ENCODE measurements around the gene ZSCAN22.
A peak's percentile ranks its signal among the peaks of the same experiment; 100 is the strongest.

Gene ZSCAN22

GRCh38 chr19:58351990-58352755 lies 25.4 kb downstream of the ZSCAN22 start:
- no peak for DNase-seq (ENCODE audit: low read depth)

GRCh38 chr19:58352760-58353671 lies 26.2 kb downstream of the ZSCAN22 start, which contains the start of gene A1BG:
Gene A1BG (minus strand): TSS chr19:58353492. CDS start chr19:58353437, 55 bp downstream.
- no peak for DNase-seq (ENCODE audit: low read depth)

- no peak for DNase-seq (ENCODE audit: low read depth)
Observed at GRCh38 chr19:58353717-58354477, 27.1 kb downstream of the ZSCAN22 start.

GRCh38 chr19:58354478-58355030 lies 27.8 kb downstream of the ZSCAN22 start:
- DNase-seq (ENCODE audit: low read depth) = no peak

- no peak for DNase-seq (ENCODE audit: low read depth)
Observed at GRCh38 chr19:58355215-58355796, 28.5 kb downstream of the ZSCAN22 start.

- peak; percentile 37 for DNase-seq (ENCODE audit: low read depth)
Observed at GRCh38 chr19:58355908-58356765, 29.3 kb downstream of the ZSCAN22 start.

- DNase-seq (ENCODE audit: low read depth) = no peak
Observed at GRCh38 chr19:58356766-58357480, 30.1 kb downstream of the ZSCAN22 start.

- DNase-seq (ENCODE audit: low read depth) = no peak
Observed at GRCh38 chr19:58357481-58358145, 30.8 kb downstream of the ZSCAN22 start.

GRCh38 chr19:58361900-58362271 lies 35.1 kb downstream of the ZSCAN22 start:
- DNase-seq (ENCODE audit: low read depth) = peak; percentile 55

- DNase-seq (ENCODE audit: low read depth) = peak; percentile 98
Observed at GRCh38 chr19:58362272-58362994, 35.6 kb downstream of the ZSCAN22 start, which contains the start of gene ZNF497. Gene ZNF497 (minus strand): TSS chr19:58362751. CDS start chr19:58357635, 5,116 bp downstream.

- no peak for DNase-seq (ENCODE audit: low read depth)
Observed at GRCh38 chr19:58364146-58364545, 37.4 kb downstream of the ZSCAN22 start.

GRCh38 chr19:58366585-58367430 lies 40.0 kb downstream of the ZSCAN22 start:
- no peak for DNase-seq (ENCODE audit: low read depth)

- DNase-seq (ENCODE audit: low read depth) = no peak
Observed at GRCh38 chr19:58367698-58368454, 41.1 kb downstream of the ZSCAN22 start.

- no peak for DNase-seq (ENCODE audit: low read depth)
Observed at GRCh38 chr19:58368561-58369360, 42.0 kb downstream of the ZSCAN22 start.

GRCh38 chr19:58372311-58373133 lies 45.7 kb downstream of the ZSCAN22 start:
- DNase-seq (ENCODE audit: low read depth) = no peak
